Activated naive CD8-positive, alpha-beta T cell treated with anti-CD3 and anti-CD28 coated beads, Interleukin-2, amount 50 U/mL, for 16 hours (primary cell): ENCODE results near the gene ACAD11.

Experiments used
- DNase-seq: peaks from one replicate; pipeline ENCODE4 v3.0.0-alpha.2; 2020; ENCODE audit warnings: low read depth, low spot score

The ACAD11 gene

DNA sequence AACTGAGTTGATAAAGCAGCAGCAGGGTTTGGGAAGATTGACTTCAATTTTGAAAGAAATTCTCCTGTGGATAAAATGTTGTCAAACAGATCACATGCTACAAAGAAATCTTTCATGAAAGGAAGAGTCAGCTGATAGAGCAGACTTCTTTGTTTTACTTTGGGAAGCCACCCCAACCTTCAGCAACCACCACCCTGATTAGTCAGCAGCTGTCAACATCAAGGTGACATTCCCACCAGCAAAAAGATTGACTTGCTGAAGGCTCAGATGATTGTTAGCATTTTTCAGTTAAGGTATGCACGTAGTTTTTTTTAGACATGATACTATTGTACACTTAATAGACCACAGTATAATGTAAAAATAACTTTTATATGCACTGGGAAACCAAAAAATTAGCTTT lies 150.1 kb downstream of the ACAD11 start:
- no peak for DNase-seq

DNA sequence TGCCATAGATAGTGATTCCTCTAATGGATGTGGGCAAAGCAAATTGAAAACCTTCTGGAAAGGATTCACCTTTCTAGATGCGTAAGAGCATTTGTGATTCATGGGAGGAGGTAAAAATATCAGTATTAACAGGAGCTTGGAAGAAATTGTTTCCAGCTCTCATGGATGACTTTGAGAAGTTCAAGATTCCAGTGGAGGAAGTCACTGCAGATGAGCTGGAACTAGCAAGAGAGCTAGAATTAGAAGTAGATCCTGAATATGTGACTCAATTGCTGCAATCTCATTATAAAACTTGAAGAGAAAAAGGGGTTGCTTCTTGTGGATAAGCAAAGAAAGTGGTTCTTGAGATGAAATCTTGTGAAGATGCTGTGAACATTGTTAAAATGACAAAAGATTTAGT lies 150.5 kb downstream of the ACAD11 start:
- no peak for DNase-seq
